ENCODE measurements around the gene GSS. TPM values are rescaled to one million over a fixed set of nuclear protein-coding genes. Genes with fewer than 3 reads are reported as not detected.
A peak's percentile ranks its signal among the peaks of the same experiment; 100 is the strongest.

Gene GSS
- total RNA-seq (10 to 100 TPM; 41.0 to 42.4 TPM), polyA plus RNA-seq (10 to 100 TPM; 29.3 to 41.7 (median 34.4) TPM), total RNA-seq (35.0 to 59.6 (median 50.8) reads per million in 6 experiments)

- peaks cover 20 to 39% (median 26%) of the 10 kb centered on the region in 4 donors for H3K4me1 Mint-ChIP-seq
- no peaks in the 10 kb centered on the region for H3K27me3 Mint-ChIP-seq
- H3K27ac Mint-ChIP-seq: peak within 1 kb of the TSS; percentile 91 to 99 (median 97)
- ATAC-seq (peak; percentile 90 to 93), DNase-seq (peak; percentile 90 to 98 (median 96))
- H3K9me3 Mint-ChIP-seq: no peaks in the 10 kb centered on the region
- H3K4me3 Mint-ChIP-seq: peak within 1 kb of the TSS; percentile 95 to 100 (median 98)
- POLR2A ChIA-PET: interaction anchor here (0.6 to 1.6 kb wide), 6 partner anchors 13 to 843 kb away, joined by 3 to 7 read pairs (median 4); partner anchors contain the start of genes EIF2S2, GGT7 and NCOA6
- peaks cover 0 to under 1% (median 0%) of the 10 kb centered on the region in 3 donors for H3K36me3 Mint-ChIP-seq
These were observed at the start of gene GSS, which contains the start of gene MYH7B for GRCh38 chr20:34955231-34956040. GSS (minus strand) TSS chr20:34955806; CDS start chr20:34951852, 3,954 bp downstream. MYH7B (plus strand) TSS chr20:34955868; CDS start chr20:34978006, 22,138 bp downstream.

DNA sequence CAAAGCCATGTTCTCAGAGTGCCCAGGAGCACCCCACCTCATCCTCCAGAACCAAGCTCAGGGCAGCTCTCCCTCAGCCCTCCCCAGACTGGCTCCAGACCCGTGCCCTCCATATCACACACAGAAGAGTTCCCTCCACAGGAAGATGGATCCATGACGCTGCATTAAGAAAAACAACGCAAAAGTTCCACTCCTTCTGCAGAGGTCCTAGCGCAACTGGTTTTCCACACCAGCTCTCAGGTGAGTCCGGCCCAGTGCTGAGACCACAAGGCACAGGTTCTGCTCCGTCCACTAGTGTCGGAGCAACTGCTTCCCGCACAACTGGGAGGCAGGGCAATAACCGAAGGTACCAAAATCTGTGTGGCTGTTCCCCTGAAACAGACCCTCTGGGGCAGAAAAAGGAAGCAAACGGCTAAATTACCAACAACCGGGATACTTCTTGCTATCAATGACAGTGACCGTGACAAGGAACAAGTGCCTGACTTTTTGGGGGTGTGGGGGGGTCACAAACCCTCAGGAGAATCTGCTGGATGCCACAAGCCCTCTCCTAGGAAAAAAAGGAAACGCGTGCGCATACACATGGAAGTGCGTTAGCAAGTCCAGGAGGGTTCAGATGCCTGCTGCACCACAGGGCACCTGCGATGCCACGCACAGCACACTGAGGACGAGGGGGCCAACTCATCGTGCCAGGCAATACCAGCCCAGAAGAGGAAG, 49.3 kb upstream of the GSS start:
- Mint-ChIP-seq H3K9me3 (no peaks in the 10 kb centered on the region), H3K27me3 (no peaks in the 10 kb centered on the region), H3K4me1 (no peaks in the 10 kb centered on the region), H3K27ac (no peak overlapping the region), H3K4me3 (no peak overlapping the region), H3K36me3 (peaks cover 0 to 75% (median 13%) of the 10 kb centered on the region in 3 donors)
- DNase-seq: no peak
- POLR2A ChIA-PET: interaction anchor here (0.5 kb wide), 1 partner anchor 82 kb away, joined by 4 read pairs; no protein-coding TSS in a partner anchor
- no peak for ATAC-seq

- POLR2A ChIA-PET: interaction anchor here (0.5 kb wide), 1 partner anchor 83 kb away, joined by 4 read pairs; no protein-coding TSS in a partner anchor
- DNase-seq (no peak), ATAC-seq (no peak)
- H3K36me3 Mint-ChIP-seq: peaks cover 0 to 74% (median 13%) of the 10 kb centered on the region in 3 donors
- H3K27me3 Mint-ChIP-seq: no peaks in the 10 kb centered on the region
- no peaks in the 10 kb centered on the region for H3K9me3 Mint-ChIP-seq
- H3K4me1 Mint-ChIP-seq: no peaks in the 10 kb centered on the region
- no peak overlapping the region for H3K4me3 Mint-ChIP-seq
- peak overlapping the region in 1 of 10 donors; percentile 15 for H3K27ac Mint-ChIP-seq
These were observed 48.6 kb upstream of the GSS start for GRCh38 chr20:35004051-35004725.

GRCh38 chr20:35003211-35004031, 47.8 kb upstream of the GSS start:
- POLR2A ChIA-PET: no interaction called here
- DNase-seq (no peak), ATAC-seq (no peak)
- H3K27ac Mint-ChIP-seq: no peak overlapping the region
- H3K9me3 Mint-ChIP-seq: no peaks in the 10 kb centered on the region
- H3K27me3 Mint-ChIP-seq: no peaks in the 10 kb centered on the region
- peaks cover 0 to 72% (median 16%) of the 10 kb centered on the region in 3 donors for H3K36me3 Mint-ChIP-seq
- no peak overlapping the region for H3K4me3 Mint-ChIP-seq
- H3K4me1 Mint-ChIP-seq: no peaks in the 10 kb centered on the region

- H3K9me3 Mint-ChIP-seq: no peaks in the 10 kb centered on the region
- H3K27ac Mint-ChIP-seq: peak overlapping the region in 3 of 10 donors; percentile 22 to 51 (median 29)
- H3K27me3 Mint-ChIP-seq: no peaks in the 10 kb centered on the region
- DNase-seq: no peak
- ATAC-seq: no peak
- peaks cover 0 to 4% (median 2%) of the 10 kb centered on the region in 4 donors for H3K4me1 Mint-ChIP-seq
- no peak overlapping the region for H3K4me3 Mint-ChIP-seq
- peaks cover 0 to 72% (median 18%) of the 10 kb centered on the region in 3 donors for H3K36me3 Mint-ChIP-seq
- POLR2A ChIA-PET: no interaction called here
These were observed 47.0 kb upstream of the GSS start for GRCh38 chr20:35002426-35003210.

DNA sequence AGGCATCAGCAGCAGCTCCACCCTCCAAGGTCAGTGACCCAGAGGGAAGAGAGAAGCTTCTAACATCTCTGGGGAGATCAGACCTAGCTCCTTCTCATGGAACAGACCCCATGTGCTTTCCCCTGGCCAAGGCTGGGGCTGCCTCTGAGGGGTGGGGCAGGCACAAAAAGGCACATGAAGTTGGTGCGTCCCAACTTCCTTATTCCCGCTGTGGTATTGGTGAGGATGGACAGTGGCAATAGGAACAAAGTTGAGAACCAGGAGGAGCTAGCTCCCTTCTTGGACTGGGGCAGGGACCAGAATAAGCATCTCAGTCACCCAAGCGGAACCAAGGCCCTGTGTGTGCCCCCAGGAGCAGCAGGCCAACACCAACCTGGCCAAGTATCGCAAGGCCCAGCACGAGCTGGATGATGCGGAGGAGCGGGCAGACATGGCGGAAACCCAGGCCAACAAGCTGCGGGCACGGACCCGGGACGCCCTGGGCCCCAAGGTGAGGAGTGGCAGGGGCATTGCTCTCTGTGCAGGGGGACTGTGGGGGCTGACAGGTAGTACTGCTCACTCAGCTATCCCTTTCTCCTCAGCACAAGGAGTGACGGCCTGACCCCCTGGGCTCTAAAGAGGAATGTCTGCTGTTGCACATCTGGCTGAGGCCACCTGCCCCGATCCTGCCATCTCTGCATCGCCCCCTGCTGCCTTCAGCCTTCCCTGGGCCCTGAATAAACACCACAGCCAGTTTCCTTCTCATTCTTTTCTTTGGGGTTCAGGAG, 46.2 kb upstream of the GSS start:
- Mint-ChIP-seq H3K36me3 (peaks cover 0 to 67% (median 20%) of the 10 kb centered on the region in 3 donors), H3K4me1 (peaks cover 0 to 6% (median 5%) of the 10 kb centered on the region in 4 donors), H3K27ac (peak overlapping the region in 2 of 10 donors; percentile 7 to 51), H3K4me3 (no peak overlapping the region), H3K27me3 (no peaks in the 10 kb centered on the region), H3K9me3 (no peaks in the 10 kb centered on the region)
- ATAC-seq (no peak), DNase-seq (no peak)
- POLR2A ChIA-PET: interaction anchor here (1.1 kb wide), 1 partner anchor 14 kb away, joined by 3 read pairs; no protein-coding TSS in a partner anchor

- Mint-ChIP-seq H3K36me3 (peaks cover 0 to 66% (median 21%) of the 10 kb centered on the region in 3 donors), H3K4me3 (no peak overlapping the region)
These were observed 45.5 kb upstream of the GSS start for GRCh38 chr20:35000922-35001595.

GRCh38 chr20:35000311-35000921, 44.8 kb upstream of the GSS start:
- Mint-ChIP-seq H3K4me1 (peaks cover 0 to 6% (median 6%) of the 10 kb centered on the region in 4 donors), H3K9me3 (no peaks in the 10 kb centered on the region), H3K27ac (peak overlapping the region in 1 of 10 donors; percentile 53), H3K4me3 (no peak overlapping the region), H3K27me3 (no peaks in the 10 kb centered on the region), H3K36me3 (peaks cover 0 to 60% (median 24%) of the 10 kb centered on the region in 3 donors)
- POLR2A ChIA-PET: no interaction called here
- no peak for ATAC-seq
- DNase-seq: no peak

More at GRCh38 chr20:35000922-35001595, 45.5 kb upstream of the GSS start:
- DNase-seq: no peak
- Mint-ChIP-seq H3K4me1 (peaks cover 0 to 6% (median 6%) of the 10 kb centered on the region in 4 donors), H3K27ac (peak overlapping the region in 3 of 10 donors; percentile 7 to 66 (median 10)), H3K27me3 (no peaks in the 10 kb centered on the region), H3K9me3 (no peaks in the 10 kb centered on the region)
- POLR2A ChIA-PET: interaction anchor here (1.1 kb wide), 1 partner anchor 15 kb away, joined by 3 read pairs; no protein-coding TSS in a partner anchor
- ATAC-seq: no peak

DNA sequence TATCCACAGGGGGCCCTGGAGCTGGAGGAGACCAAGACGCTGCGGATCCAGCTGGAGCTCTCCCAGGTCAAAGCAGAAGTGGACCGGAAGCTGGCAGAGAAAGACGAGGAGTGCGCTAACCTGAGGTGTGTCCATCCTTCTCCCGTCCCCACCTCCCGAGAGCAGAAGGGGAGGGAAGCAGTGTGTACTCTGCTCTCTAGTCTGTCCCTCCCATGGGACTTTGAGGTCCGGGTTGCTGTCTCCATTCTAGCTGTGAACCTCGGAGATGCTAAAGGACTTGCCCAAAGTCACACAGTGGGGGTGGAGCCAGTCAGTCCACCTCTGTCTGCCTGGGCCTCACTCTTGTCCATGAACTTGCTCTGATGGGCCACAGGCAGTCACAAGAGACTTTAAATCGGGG, 44.2 kb upstream of the GSS start:
- POLR2A ChIA-PET: no interaction called here
- Mint-ChIP-seq H3K4me3 (no peak overlapping the region), H3K36me3 (peaks cover 0 to 59% (median 24%) of the 10 kb centered on the region in 3 donors), H3K9me3 (no peaks in the 10 kb centered on the region), H3K27me3 (no peaks in the 10 kb centered on the region), H3K27ac (no peak overlapping the region), H3K4me1 (peaks cover 0 to 6% (median 6%) of the 10 kb centered on the region in 4 donors)
- DNase-seq: no peak
- no peak for ATAC-seq

GRCh38 chr20:34999021-34999451, 43.4 kb upstream of the GSS start:
- no peak for ATAC-seq
- peaks cover 0 to 6% (median 6%) of the 10 kb centered on the region in 4 donors for H3K4me1 Mint-ChIP-seq
- no peak for DNase-seq
- H3K36me3 Mint-ChIP-seq: peaks cover 0 to 52% (median 22%) of the 10 kb centered on the region in 3 donors
- POLR2A ChIA-PET: no interaction called here
- H3K27ac Mint-ChIP-seq: peak overlapping the region in 1 of 10 donors; percentile 64
- H3K27me3 Mint-ChIP-seq: no peaks in the 10 kb centered on the region
- H3K9me3 Mint-ChIP-seq: no peaks in the 10 kb centered on the region
- H3K4me3 Mint-ChIP-seq: no peak overlapping the region

All from naive thymus-derived CD8-positive, alpha-beta T cell (primary cell).